ENCODE measurements around the gene AHDC1.
A peak's percentile ranks its signal among the peaks of the same experiment; 100 is the strongest.

- TF ChIP-seq CTCF (conservative IDR thresholded peaks at IDR 0.05; ENCODE audit: low read length) (peak; percentile 90), EZH2phosphoT487 (IDR thresholded peaks at IDR 0.05; ENCODE audit: borderline replicate concordance, low read depth, low read length) (no peak)
Observed at GRCh38 chr1:27568300-27569087, 35.5 kb downstream of the AHDC1 start.
